Measurements from ENCODE around the gene CCDC57. TPM values are rescaled to one million over a fixed set of nuclear protein-coding genes. Genes with fewer than 3 reads are reported as not detected.

The CCDC57 gene
- total and polyA plus RNA-seq, 4 donors = 5.4 to 19.1 (median 11.7) TPM

DNA sequence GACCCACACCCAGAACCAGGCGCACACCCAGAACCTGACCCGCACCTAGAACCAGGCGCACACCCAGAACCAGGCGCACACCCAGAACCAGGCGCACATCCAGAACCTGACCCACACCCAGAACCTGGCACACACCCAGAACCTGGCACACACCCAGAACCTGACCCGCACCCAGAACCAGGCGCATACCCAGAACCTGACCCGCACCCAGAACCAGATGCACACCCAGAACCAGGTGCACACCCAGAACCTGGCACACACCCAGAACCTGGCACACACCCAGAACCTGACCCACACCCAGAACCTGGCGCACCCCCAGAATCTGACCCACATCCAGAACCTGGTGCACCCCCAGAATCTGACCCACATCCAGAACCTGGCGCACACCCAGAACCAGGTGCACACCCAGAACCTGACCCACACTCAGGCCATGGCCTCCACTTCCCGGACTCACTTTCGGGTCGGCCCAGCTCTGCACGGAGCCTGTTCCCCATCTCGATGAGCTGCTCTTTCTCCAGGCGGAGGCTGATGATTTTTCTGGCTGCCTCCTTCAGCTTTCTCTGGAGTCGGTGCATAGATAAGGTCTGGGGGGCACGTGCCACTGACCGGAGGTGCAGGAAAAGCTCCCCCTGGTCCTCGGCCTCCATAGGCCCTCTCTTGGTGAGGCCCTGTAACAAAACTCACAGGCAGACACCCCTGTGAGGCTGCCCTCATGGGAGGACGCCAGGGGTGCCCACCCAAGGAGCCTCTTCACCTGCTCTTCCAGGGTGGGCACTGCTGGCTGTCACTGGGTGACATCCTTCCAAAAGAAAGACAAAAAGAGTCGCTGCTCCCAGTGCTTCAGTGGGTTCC is 61.3 kb downstream of the CCDC57 start:
- no peaks in the 10 kb centered on the region for H3K27me3 ChIP-seq (ENCODE audit: control insufficient read depth in 4 of 4, insufficient read depth in 4 of 4, low read length in 3 of 4)
- WGBS = 90% methylated on average over 22 of the region's 22 CpGs
- no peak for DNase-seq (ENCODE audit: low spot score)
- peaks cover 3 to 33% (median 23%) of the 10 kb centered on the region in 4 donors for H3K4me1 ChIP-seq (ENCODE audit: control insufficient read depth in 4 of 4, insufficient read depth in 4 of 4, low read length in 3 of 4)
- no peak overlapping the region for H3K4me3 ChIP-seq (ENCODE audit: low read depth in 1 of 3, low read length in 3 of 3)
- H3K9ac ChIP-seq (ENCODE audit: low read depth in 1 of 2, low read length in 2 of 2) = no peak overlapping the region
- TF ChIP-seq GABPA (IDR thresholded peaks at IDR 0.05 in 1 of 2, conservative IDR thresholded peaks at IDR 0.05 in 1 of 2) = no peak
- no peak for TF ChIP-seq SP1 (IDR thresholded peaks at IDR 0.05)
- TF ChIP-seq NR2F2 (IDR thresholded peaks at IDR 0.05) = no peak
- TF ChIP-seq FOXA1 (IDR thresholded peaks at IDR 0.05) = no peak
- TF ChIP-seq HNF4G (IDR thresholded peaks at IDR 0.05) = no peak
- TF ChIP-seq ZBTB33 (IDR thresholded peaks at IDR 0.05) = no peak
- TF ChIP-seq YY1 (IDR thresholded peaks at IDR 0.05) = no peak
- no peak for TF ChIP-seq MAX (IDR thresholded peaks at IDR 0.05)
- no peak for TF ChIP-seq CTCF (IDR thresholded peaks at IDR 0.05; ENCODE audit: low read depth, low read length, missing input control)
- TF ChIP-seq, protein P1, sequence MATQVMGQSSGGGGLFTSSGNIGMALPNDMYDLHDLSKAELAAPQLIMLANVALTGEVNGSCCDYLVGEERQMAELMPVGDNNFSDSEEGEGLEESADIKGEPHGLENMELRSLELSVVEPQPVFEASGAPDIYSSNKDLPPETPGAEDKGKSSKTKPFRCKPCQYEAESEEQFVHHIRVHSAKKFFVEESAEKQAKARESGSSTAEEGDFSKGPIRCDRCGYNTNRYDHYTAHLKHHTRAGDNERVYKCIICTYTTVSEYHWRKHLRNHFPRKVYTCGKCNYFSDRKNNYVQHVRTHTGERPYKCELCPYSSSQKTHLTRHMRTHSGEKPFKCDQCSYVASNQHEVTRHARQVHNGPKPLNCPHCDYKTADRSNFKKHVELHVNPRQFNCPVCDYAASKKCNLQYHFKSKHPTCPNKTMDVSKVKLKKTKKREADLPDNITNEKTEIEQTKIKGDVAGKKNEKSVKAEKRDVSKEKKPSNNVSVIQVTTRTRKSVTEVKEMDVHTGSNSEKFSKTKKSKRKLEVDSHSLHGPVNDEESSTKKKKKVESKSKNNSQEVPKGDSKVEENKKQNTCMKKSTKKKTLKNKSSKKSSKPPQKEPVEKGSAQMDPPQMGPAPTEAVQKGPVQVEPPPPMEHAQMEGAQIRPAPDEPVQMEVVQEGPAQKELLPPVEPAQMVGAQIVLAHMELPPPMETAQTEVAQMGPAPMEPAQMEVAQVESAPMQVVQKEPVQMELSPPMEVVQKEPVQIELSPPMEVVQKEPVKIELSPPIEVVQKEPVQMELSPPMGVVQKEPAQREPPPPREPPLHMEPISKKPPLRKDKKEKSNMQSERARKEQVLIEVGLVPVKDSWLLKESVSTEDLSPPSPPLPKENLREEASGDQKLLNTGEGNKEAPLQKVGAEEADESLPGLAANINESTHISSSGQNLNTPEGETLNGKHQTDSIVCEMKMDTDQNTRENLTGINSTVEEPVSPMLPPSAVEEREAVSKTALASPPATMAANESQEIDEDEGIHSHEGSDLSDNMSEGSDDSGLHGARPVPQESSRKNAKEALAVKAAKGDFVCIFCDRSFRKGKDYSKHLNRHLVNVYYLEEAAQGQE (IDR thresholded peaks at IDR 0.05) = no peak
- no peak for TF ChIP-seq RAD21 (IDR thresholded peaks at IDR 0.05)
- TF ChIP-seq RXRA (IDR thresholded peaks at IDR 0.05) = no peak
- TF ChIP-seq HNF4A (conservative IDR thresholded peaks at IDR 0.05) = no peak
- TF ChIP-seq JUND (IDR thresholded peaks at IDR 0.05) = no peak
- TF ChIP-seq, protein P2, sequence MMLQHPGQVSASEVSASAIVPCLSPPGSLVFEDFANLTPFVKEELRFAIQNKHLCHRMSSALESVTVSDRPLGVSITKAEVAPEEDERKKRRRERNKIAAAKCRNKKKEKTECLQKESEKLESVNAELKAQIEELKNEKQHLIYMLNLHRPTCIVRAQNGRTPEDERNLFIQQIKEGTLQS (IDR thresholded peaks at IDR 0.05) = no peak
- TF ChIP-seq FOXA2 (IDR thresholded peaks at IDR 0.05) = no peak
- H3K9me3 ChIP-seq (ENCODE audit: control insufficient read depth in 4 of 4, low read length in 3 of 4) = no peaks in the 10 kb centered on the region
- no peak overlapping the region for H3K27ac ChIP-seq (ENCODE audit: low read depth in 1 of 2, low read length in 2 of 2)
- H3K36me3 ChIP-seq (ENCODE audit: control insufficient read depth in 4 of 4, insufficient read depth in 3 of 4, low read depth in 1 of 4, low read length in 3 of 4) = no peaks in the 10 kb centered on the region

Measured in liver (tissue), 9 donors.